Hepatocyte (in vitro differentiated cells): Measurements from ENCODE around the gene SEC23B.

Source experiments
- CTCF ChIP-seq: fragments of 200-600 bp; sonication (generic); IDR thresholded peaks from 2 replicates; pipeline ENCODE4 v1.5.1; 2016; ENCODE audit warnings: antibody characterized with exemption, mild to moderate bottlenecking; ENCODE audit not compliant: poor library complexity
- EZH2 ChIP-seq: fragments of 200-600 bp; sonication (generic); IDR thresholded peaks from 2 replicates; pipeline ENCODE4 v1.6.1; 2016; ENCODE audit warnings: antibody characterized with exemption, mild to moderate bottlenecking, borderline replicate concordance
- EZH2phosphoT487 ChIP-seq: fragments of 200-600 bp; sonication (generic); IDR thresholded peaks from one replicate; pipeline ENCODE4 v1.6.1; 2018; ENCODE audit warnings: antibody characterized with exemption, mild to moderate bottlenecking, low read depth, moderate library complexity; ENCODE audit not compliant: unreplicated experiment, severe bottlenecking

- no peak for TF ChIP-seq CTCF
- no peak for TF ChIP-seq EZH2
- no peak for TF ChIP-seq EZH2phosphoT487
Measured at GRCh38 chr20:18553746-18554145, 46.0 kb downstream of the SEC23B start.
